H1 (cell line): ENCODE data around the gene LY6G6C. TPM values are rescaled to one million over a fixed set of nuclear protein-coding genes. Genes with fewer than 3 reads are reported as not detected.

Source experiments
- microRNA-seq, 2 experiments: library from miRNA; unstranded; fragments of <30 nt; microRNA quantifications; one replicate each; pipeline versions ENCODE4 to v1.2.0, GENCODE V29; 2016 to 2020; ENCODE audit warnings: borderline microRNAs expressed in 2 of 2, borderline number of aligned reads in 2 of 2, borderline replicate concordance in 1 of 2
- polyA plus RNA-seq, 7 experiments: library from polyadenylated mRNA; depleted of rRNA in 3 of 7; stranded (reverse) in 5 of 7; unstranded in 2 of 7; fragments of >200 nt in 5 of 7; fragments of 200-250 nt in 2 of 7; gene quantifications; 1 replicate in 5 of 7; 2 replicates in 1 of 7; 4 replicates in 1 of 7; pipeline versions ENCODE4 v1.2.1 to v1.2.3, GENCODE V29; 2011 to 2013; ENCODE audit warnings: missing spikeins in 2 of 7, mixed read lengths in 2 of 7
- small RNA-seq: library from polyadenylated mRNA; stranded (forward); fragments of <200 nt; extraction: miRNeasy Mini kit (QIAGEN cat#:217004); gene quantifications from one replicate; pipeline ENCODE3, GENCODE V24; 2013; ENCODE audit not compliant: insufficient read depth
- total RNA-seq: library from RNA; stranded (reverse); fragmentation: NEBNext Ultra II Directional; extraction: Animal tissue kit (Norgen Biotek cat#: 25700); gene quantifications from 2 replicates; pipeline ENCODE4 v1.2.1, GENCODE V29; 2021

The LY6G6C gene
- total and polyA plus RNA-seq, 2 of the 8 experiments (the other 6 are each of a cell fraction or from before 2014, with no cell fraction given) = 0.23 TPM; not detected in 1

Small RNA genes within 50 kb of the gene (microRNA-seq; reads per million reads assigned to microRNA genes)
- gene MIR4646 = 0 to 0.20 reads per million in 2 experiments

Small RNA genes within 50 kb of the gene (small RNA-seq; reads per million reads assigned to genes)
- gene LY6G6D = not detected
- gene MIR4646 = not detected
- not detected for gene MSH5-SAPCD1
- gene RNU6-850P = not detected
- gene SAPCD1 = not detected

Other genes starting within 250 kb of the LY6G6C start
Only the 30 nearest of the 41 such genes appear.
- gene LTA, start 149.5 kb downstream of the LY6G6C start, total RNA-seq = not detected in 2 replicates
- not detected in 2 replicates for gene LTA, start 149.5 kb downstream of the LY6G6C start, polyA plus RNA-seq (2011; rRNA removed)
- gene TNF, start 146.2 kb downstream of the LY6G6C start, total RNA-seq = not detected in 2 replicates
- not detected in 2 replicates for gene TNF, start 146.2 kb downstream of the LY6G6C start, polyA plus RNA-seq (2011; rRNA removed)
- 0.43 TPM in 1 of 2 replicates, not detected in the other for gene LTB, start 139.3 kb downstream of the LY6G6C start, total RNA-seq
- 0.47 and 0.77 TPM in 2 replicates for gene LTB, start 139.3 kb downstream of the LY6G6C start, polyA plus RNA-seq (2011; rRNA removed)
- gene LST1, start 135.5 kb downstream of the LY6G6C start, total RNA-seq = not detected in 2 replicates
- gene LST1, start 135.5 kb downstream of the LY6G6C start, polyA plus RNA-seq (2011; rRNA removed) = 0.25 TPM in 1 of 2 replicates, not detected in the other
- not detected in 2 replicates for gene NCR3, start 128.7 kb downstream of the LY6G6C start, total RNA-seq
- gene NCR3, start 128.7 kb downstream of the LY6G6C start, polyA plus RNA-seq (2011; rRNA removed) = 0.67 and 0.72 TPM in 2 replicates
- gene AIF1, start 106.5 kb downstream of the LY6G6C start, total RNA-seq = 7.5 and 9.8 TPM in 2 replicates
- gene AIF1, start 106.5 kb downstream of the LY6G6C start, polyA plus RNA-seq (2011; rRNA removed) = 3.7 and 6.3 TPM in 2 replicates
- 300 and 303 TPM in 2 replicates for gene PRRC2A, start 101.0 kb downstream of the LY6G6C start, total RNA-seq
- 118 and 203 TPM in 2 replicates for gene PRRC2A, start 101.0 kb downstream of the LY6G6C start, polyA plus RNA-seq (2011; rRNA removed)
- gene BAG6, start 69.1 kb downstream of the LY6G6C start, total RNA-seq = 325 and 354 TPM in 2 replicates
- gene BAG6, start 69.1 kb downstream of the LY6G6C start, polyA plus RNA-seq (2011; rRNA removed) = 199 and 291 TPM in 2 replicates
- 3.4 and 3.8 TPM in 2 replicates for gene APOM, start 65.9 kb downstream of the LY6G6C start, total RNA-seq
- 9.2 and 12.0 TPM in 2 replicates for gene APOM, start 65.9 kb downstream of the LY6G6C start, polyA plus RNA-seq (2011; rRNA removed)
- 14.6 and 15.6 TPM in 2 replicates for gene C6orf47, start 61.0 kb downstream of the LY6G6C start, total RNA-seq
- gene C6orf47, start 61.0 kb downstream of the LY6G6C start, polyA plus RNA-seq (2011; rRNA removed) = 4.7 and 7.2 TPM in 2 replicates
- gene GPANK1, start 56.7 kb downstream of the LY6G6C start, total RNA-seq = 24.5 and 26.9 TPM in 2 replicates
- gene GPANK1, start 56.7 kb downstream of the LY6G6C start, polyA plus RNA-seq (2011; rRNA removed) = 30.2 and 33.2 TPM in 2 replicates
- 192 and 208 TPM in 2 replicates for gene CSNK2B, start 55.7 kb downstream of the LY6G6C start, total RNA-seq
- gene CSNK2B, start 55.7 kb downstream of the LY6G6C start, polyA plus RNA-seq (2011; rRNA removed) = 147 and 169 TPM in 2 replicates
- gene LY6G5B, start 51.8 kb downstream of the LY6G6C start, total RNA-seq = 12.1 and 12.6 TPM in 2 replicates
- 9.5 and 10.6 TPM in 2 replicates for gene LY6G5B, start 51.8 kb downstream of the LY6G6C start, polyA plus RNA-seq (2011; rRNA removed)
- 1.1 and 1.2 TPM in 2 replicates for gene LY6G5C, start 40.7 kb downstream of the LY6G6C start, total RNA-seq
- 1.8 and 2.1 TPM in 2 replicates for gene LY6G5C, start 40.7 kb downstream of the LY6G6C start, polyA plus RNA-seq (2011; rRNA removed)
- 29.3 and 32.9 TPM in 2 replicates for gene ABHD16A, start 18.4 kb downstream of the LY6G6C start, total RNA-seq
- 40.2 and 49.6 TPM in 2 replicates for gene ABHD16A, start 18.4 kb downstream of the LY6G6C start, polyA plus RNA-seq (2011; rRNA removed)
- gene LY6G6F, start 14.9 kb downstream of the LY6G6C start, total RNA-seq = not detected in 2 replicates
- gene LY6G6F, start 14.9 kb downstream of the LY6G6C start, polyA plus RNA-seq (2011; rRNA removed) = not detected in 2 replicates
- not detected in 2 replicates for gene LY6G6D, start 6.4 kb downstream of the LY6G6C start, total RNA-seq
- 0.74 and 1.8 TPM in 2 replicates for gene LY6G6D, start 6.4 kb downstream of the LY6G6C start, polyA plus RNA-seq (2011; rRNA removed)
- not detected in 2 replicates for gene MPIG6B, start 1.6 kb upstream of the LY6G6C start, total RNA-seq
- 0.18 and 0.33 TPM in 2 replicates for gene MPIG6B, start 1.6 kb upstream of the LY6G6C start, polyA plus RNA-seq (2011; rRNA removed)
- gene DDAH2, start 7.6 kb upstream of the LY6G6C start, total RNA-seq = 53.3 and 55.5 TPM in 2 replicates
- gene DDAH2, start 7.6 kb upstream of the LY6G6C start, polyA plus RNA-seq (2011; rRNA removed) = 73.5 and 104 TPM in 2 replicates
- gene CLIC1, start 14.8 kb upstream of the LY6G6C start, total RNA-seq = 250 and 259 TPM in 2 replicates
- 236 and 277 TPM in 2 replicates for gene CLIC1, start 14.8 kb upstream of the LY6G6C start, polyA plus RNA-seq (2011; rRNA removed)
- gene MSH5, start 18.3 kb upstream of the LY6G6C start, total RNA-seq = 21.3 and 25.3 TPM in 2 replicates
- gene MSH5, start 18.3 kb upstream of the LY6G6C start, polyA plus RNA-seq (2011; rRNA removed) = 26.5 and 34.5 TPM in 2 replicates
- 3.4 and 5.9 TPM in 2 replicates for gene SAPCD1, start 40.9 kb upstream of the LY6G6C start, total RNA-seq
- gene SAPCD1, start 40.9 kb upstream of the LY6G6C start, polyA plus RNA-seq (2011; rRNA removed) = 3.1 and 4.4 TPM in 2 replicates
- 1.5 and 2.1 TPM in 2 replicates for gene VWA7, start 55.6 kb upstream of the LY6G6C start, total RNA-seq
- gene VWA7, start 55.6 kb upstream of the LY6G6C start, polyA plus RNA-seq (2011; rRNA removed) = 0.82 and 1.1 TPM in 2 replicates
- gene VARS1, start 74.0 kb upstream of the LY6G6C start, total RNA-seq = 162 and 163 TPM in 2 replicates
- gene VARS1, start 74.0 kb upstream of the LY6G6C start, polyA plus RNA-seq (2011; rRNA removed) = 53.5 and 99.3 TPM in 2 replicates
- gene LSM2, start 85.2 kb upstream of the LY6G6C start, total RNA-seq = 127 and 132 TPM in 2 replicates
- gene LSM2, start 85.2 kb upstream of the LY6G6C start, polyA plus RNA-seq (2011; rRNA removed) = 168 and 173 TPM in 2 replicates
- 1.6 and 1.9 TPM in 2 replicates for gene HSPA1L, start 93.5 kb upstream of the LY6G6C start, total RNA-seq
- gene HSPA1L, start 93.5 kb upstream of the LY6G6C start, polyA plus RNA-seq (2011; rRNA removed) = 0.78 and 1.00 TPM in 2 replicates
- gene HSPA1A, start 93.8 kb upstream of the LY6G6C start, total RNA-seq = 54.0 and 59.9 TPM in 2 replicates
- gene HSPA1A, start 93.8 kb upstream of the LY6G6C start, polyA plus RNA-seq (2011; rRNA removed) = 40.7 and 50.2 TPM in 2 replicates
- gene HSPA1B, start 106.0 kb upstream of the LY6G6C start, total RNA-seq = 76.6 and 89.3 TPM in 2 replicates
- 36.6 and 43.8 TPM in 2 replicates for gene HSPA1B, start 106.0 kb upstream of the LY6G6C start, polyA plus RNA-seq (2011; rRNA removed)
- gene NEU1, start 141.1 kb upstream of the LY6G6C start, total RNA-seq = 41.2 and 43.4 TPM in 2 replicates
- gene NEU1, start 141.1 kb upstream of the LY6G6C start, polyA plus RNA-seq (2011; rRNA removed) = 65.6 and 72.1 TPM in 2 replicates
- 2.5 and 4.8 TPM in 2 replicates for gene SLC44A4, start 157.3 kb upstream of the LY6G6C start, total RNA-seq
- 7.0 and 7.1 TPM in 2 replicates for gene SLC44A4, start 157.3 kb upstream of the LY6G6C start, polyA plus RNA-seq (2011; rRNA removed)